Measurements from ENCODE around the gene UBE2J2. TPM values are rescaled to one million over a fixed set of nuclear protein-coding genes. Genes with fewer than 3 reads are reported as not detected.

Gene UBE2J2
- total RNA-seq, 1 donor from 2014 or later: 89.9 TPM

DNA sequence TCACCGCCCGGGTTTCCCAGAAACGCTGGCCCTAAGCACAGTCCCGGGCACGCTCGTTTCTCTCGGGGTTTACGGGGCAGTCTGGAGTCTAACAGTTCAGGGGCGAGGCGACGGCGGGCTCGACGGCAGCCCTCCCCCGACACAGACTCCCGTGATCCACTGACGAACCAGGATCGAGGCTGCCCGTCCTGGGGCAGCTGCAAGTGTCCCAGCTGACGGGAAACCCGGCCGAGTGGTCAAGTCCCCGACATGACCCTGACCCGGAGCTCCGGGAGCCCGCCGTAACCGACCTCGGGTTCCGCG lies 494 bp downstream of the UBE2J2 start:
- intact Hi-C loops (cut with micrococcal nuclease): loop anchor here (1.0 to 5.0 kb wide), 4 partner anchors 34 to 261 kb away; partner anchors contain the start of genes ACAP3, C1orf159, ISG15 and MRPL20
- Mint-ChIP-seq H3K27me3 (no peaks in the 10 kb centered on the region), H3K4me1 (peaks cover 38% of the 10 kb centered on the region), H3K36me3 (ENCODE audit: low read depth) (peaks cover 19% of the 10 kb centered on the region), H3K9me3 (no peaks in the 10 kb centered on the region), H3K4me3 (peak overlapping the region; percentile 87), H3K27ac (peak overlapping the region; percentile 70)
- TF ChIP-seq, protein P1, sequence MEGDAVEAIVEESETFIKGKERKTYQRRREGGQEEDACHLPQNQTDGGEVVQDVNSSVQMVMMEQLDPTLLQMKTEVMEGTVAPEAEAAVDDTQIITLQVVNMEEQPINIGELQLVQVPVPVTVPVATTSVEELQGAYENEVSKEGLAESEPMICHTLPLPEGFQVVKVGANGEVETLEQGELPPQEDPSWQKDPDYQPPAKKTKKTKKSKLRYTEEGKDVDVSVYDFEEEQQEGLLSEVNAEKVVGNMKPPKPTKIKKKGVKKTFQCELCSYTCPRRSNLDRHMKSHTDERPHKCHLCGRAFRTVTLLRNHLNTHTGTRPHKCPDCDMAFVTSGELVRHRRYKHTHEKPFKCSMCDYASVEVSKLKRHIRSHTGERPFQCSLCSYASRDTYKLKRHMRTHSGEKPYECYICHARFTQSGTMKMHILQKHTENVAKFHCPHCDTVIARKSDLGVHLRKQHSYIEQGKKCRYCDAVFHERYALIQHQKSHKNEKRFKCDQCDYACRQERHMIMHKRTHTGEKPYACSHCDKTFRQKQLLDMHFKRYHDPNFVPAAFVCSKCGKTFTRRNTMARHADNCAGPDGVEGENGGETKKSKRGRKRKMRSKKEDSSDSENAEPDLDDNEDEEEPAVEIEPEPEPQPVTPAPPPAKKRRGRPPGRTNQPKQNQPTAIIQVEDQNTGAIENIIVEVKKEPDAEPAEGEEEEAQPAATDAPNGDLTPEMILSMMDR (IDR thresholded peaks at IDR 0.05): no peak
- ChIA-PET CTCF (interaction anchor here (1.0 kb wide), 1 partner anchor 151 kb away, joined by 6 read pairs; no protein-coding TSS in a partner anchor), POLR2A (interaction anchor here (0.6 to 1.4 kb wide), 11 partner anchors 10 to 157 kb away, joined by 3 to 8 read pairs (median 5); partner anchors contain the start of genes AURKAIP1 and C1orf159)
- ATAC-seq (ENCODE audit: low read depth): no peak
- no peak for DNase-seq

DNA sequence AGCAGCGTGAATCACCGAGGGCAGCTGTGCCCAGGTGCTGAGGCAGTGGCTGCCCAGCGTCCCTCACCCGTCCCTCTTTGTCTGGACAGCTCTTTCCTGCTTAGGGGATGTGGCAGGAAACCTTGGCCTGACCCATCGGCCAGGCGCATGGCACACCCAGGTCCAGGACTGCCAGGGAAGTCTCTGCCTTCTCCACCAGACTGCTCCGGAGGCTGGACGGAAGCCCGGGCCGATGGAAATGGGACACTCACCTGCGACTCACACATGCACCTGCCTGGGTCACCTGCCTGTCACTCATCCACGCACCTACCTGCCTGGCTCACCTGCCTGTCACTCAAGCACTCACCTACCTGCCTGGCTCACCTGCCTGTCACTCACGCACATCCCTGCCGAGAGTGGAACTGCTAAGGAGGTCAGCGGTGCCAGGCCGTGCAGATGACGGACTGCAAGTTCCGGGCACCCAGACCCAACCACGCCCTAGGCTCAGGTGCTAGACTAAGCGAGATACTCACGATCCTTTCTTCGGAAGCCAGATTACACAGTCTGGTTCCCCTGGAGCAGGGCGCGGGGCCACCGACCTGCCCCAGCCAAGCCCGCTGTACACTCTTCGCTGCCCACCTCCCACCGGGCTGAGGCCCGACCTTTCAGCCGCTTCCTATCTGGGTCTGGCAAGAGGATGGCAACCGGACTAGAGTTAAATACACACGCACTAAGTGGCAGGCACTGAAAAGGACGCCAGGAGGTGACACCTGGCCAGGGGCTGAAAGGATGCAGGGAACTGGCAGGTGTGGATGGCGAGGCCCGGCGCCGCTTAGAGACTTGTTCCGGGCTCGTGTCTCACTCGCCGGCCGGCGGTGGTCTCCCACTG lies 1.1 kb downstream of the UBE2J2 start:
- ChIA-PET CTCF (no interaction called here), POLR2A (interaction anchor here (0.6 to 1.5 kb wide), 4 partner anchors 22 to 262 kb away, joined by 3 to 11 read pairs (median 6); no protein-coding TSS in a partner anchor)
- no peaks in the 10 kb centered on the region for H3K9me3 Mint-ChIP-seq
- DNase-seq (no peak), ATAC-seq (ENCODE audit: low read depth) (no peak)
- H3K4me1 Mint-ChIP-seq: peaks cover 38% of the 10 kb centered on the region
- TF ChIP-seq, protein P1 (IDR thresholded peaks at IDR 0.05): no peak
- H3K4me3 Mint-ChIP-seq: peak overlapping the region; percentile 87
- H3K27me3 Mint-ChIP-seq: no peaks in the 10 kb centered on the region
- H3K36me3 Mint-ChIP-seq (ENCODE audit: low read depth): peaks cover 19% of the 10 kb centered on the region
- H3K27ac Mint-ChIP-seq: peak overlapping the region; percentile 70
- intact Hi-C loops (cut with micrococcal nuclease): loop anchor here (1.0 to 5.0 kb wide), 4 partner anchors 35 to 260 kb away; partner anchors contain the start of genes ACAP3, C1orf159, ISG15 and MRPL20

DNA sequence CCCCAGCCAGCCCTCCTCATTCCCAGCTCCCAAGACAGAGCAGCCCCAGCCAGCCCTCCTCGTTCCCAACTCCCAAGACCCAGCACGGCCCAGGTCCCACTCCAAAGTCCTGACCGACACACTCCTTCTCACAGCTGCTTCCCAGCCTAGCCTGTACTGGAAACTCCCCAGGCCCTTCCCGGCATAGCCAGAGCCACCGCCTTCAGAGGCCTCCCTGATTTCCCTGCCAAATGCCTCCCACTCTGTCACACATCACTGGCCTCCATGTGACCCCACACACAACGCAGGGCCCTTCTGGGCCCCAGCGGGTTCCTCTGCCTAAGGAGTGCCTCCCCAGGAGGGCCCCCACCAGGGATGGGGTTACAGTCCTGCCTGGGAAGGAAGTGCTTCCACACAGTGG lies 2.8 kb downstream of the UBE2J2 start:
- CTCF ChIA-PET: no interaction called here
- H3K9me3 Mint-ChIP-seq: no peaks in the 10 kb centered on the region
- DNase-seq: no peak
- no peaks in the 10 kb centered on the region for H3K27me3 Mint-ChIP-seq
- peaks cover 29% of the 10 kb centered on the region for H3K36me3 Mint-ChIP-seq (ENCODE audit: low read depth)
- peaks cover 38% of the 10 kb centered on the region for H3K4me1 Mint-ChIP-seq
- intact Hi-C loops (cut with micrococcal nuclease): loop anchor here (5.0 kb wide), 2 partner anchors 36 to 259 kb away; partner anchors contain the start of genes ACAP3, ISG15 and PUSL1
- TF ChIP-seq, protein P1 (IDR thresholded peaks at IDR 0.05): no peak
- POLR2A ChIA-PET: interaction anchor here (1.5 kb wide), 1 partner anchor 20 kb away, joined by 5 read pairs; no protein-coding TSS in a partner anchor
- H3K27ac Mint-ChIP-seq: no peak overlapping the region
- peak overlapping the region; percentile 70 for H3K4me3 Mint-ChIP-seq
- no peak for ATAC-seq (ENCODE audit: low read depth)

DNA sequence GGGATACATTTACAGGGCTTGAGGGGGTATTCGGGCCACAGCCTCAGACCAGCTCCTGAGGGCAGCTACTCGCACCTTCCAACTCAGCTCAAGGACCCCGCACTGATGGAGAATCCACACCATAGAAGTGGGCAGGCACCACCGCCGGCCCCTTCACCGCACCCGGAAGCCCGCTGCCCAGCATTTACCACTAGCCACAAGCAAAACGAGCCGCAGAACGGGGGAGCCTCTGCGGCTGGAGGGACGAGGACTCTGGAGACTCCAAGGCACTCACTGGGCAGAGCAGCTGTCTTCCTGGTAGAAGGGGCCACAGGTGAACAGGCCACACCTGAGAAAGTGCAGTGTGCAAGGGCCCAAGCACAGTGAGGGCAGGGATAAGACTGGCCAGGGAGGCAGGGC lies 5.4 kb downstream of the UBE2J2 start:
- Mint-ChIP-seq H3K27ac (no peak overlapping the region), H3K9me3 (no peaks in the 10 kb centered on the region), H3K4me1 (peaks cover 36% of the 10 kb centered on the region), H3K4me3 (no peak overlapping the region), H3K36me3 (ENCODE audit: low read depth) (peaks cover 41% of the 10 kb centered on the region), H3K27me3 (no peaks in the 10 kb centered on the region)
- ChIA-PET CTCF (no interaction called here), POLR2A (interaction anchor here (0.5 to 0.6 kb wide), 2 partner anchors 28 to 98 kb away, joined by 5 to 7 read pairs; no protein-coding TSS in a partner anchor)
- DNase-seq (no peak), ATAC-seq (ENCODE audit: low read depth) (no peak)
- intact Hi-C loops (cut with micrococcal nuclease): no loop called here
- TF ChIP-seq, protein P1 (IDR thresholded peaks at IDR 0.05): no peak

All from activated B cell treated with CpG ODN at 0.5 μM for 24 hours (primary cell).